Neural crest cell (in vitro differentiated cells): Measurements from ENCODE around the gene PTPRU. TPM values are rescaled to one million over a fixed set of nuclear protein-coding genes. Genes with fewer than 3 reads are reported as not detected.
A peak's percentile ranks its signal among the peaks of the same experiment; 100 is the strongest.

Experiments used
- DNase-seq: peaks from one replicate; pipeline ENCODE4 v3.0.0; 2021; ENCODE audit warnings: low read depth, mixed read lengths, low spot score
- H3K27ac Mint-ChIP-seq: one replicate; pipeline ENCODE4 v1.8.0; 2021; ENCODE audit warnings: mild to moderate bottlenecking, mixed read lengths; ENCODE audit not compliant: unreplicated experiment
- H3K27me3 Mint-ChIP-seq: 2 replicates; pipeline ENCODE4 v1.8.0; 2021; ENCODE audit warnings: low read depth, mild to moderate bottlenecking, mixed read lengths
- H3K36me3 Mint-ChIP-seq: 2 replicates; pipeline ENCODE4 v1.8.0; 2021; ENCODE audit warnings: low read depth, mild to moderate bottlenecking, mixed read lengths
- H3K4me1 Mint-ChIP-seq: 2 replicates; pipeline ENCODE4 v1.8.0; 2021; ENCODE audit warnings: mixed read lengths
- H3K4me3 Mint-ChIP-seq: one replicate; pipeline ENCODE4 v1.8.0; 2021; ENCODE audit warnings: mild to moderate bottlenecking, mixed read lengths
- H3K9me3 Mint-ChIP-seq: 2 replicates; pipeline ENCODE4 v1.8.0; 2021; ENCODE audit warnings: mixed read lengths
- total RNA-seq: library from RNA; stranded (reverse); gene quantifications from 2 replicates; pipeline ENCODE4 v1.2.1, GENCODE V29; 2021
- TF ChIP-seq, protein P1 (sequence below): fragments of 200-600 bp; sonication (generic); conservative IDR thresholded peaks from 2 replicates; pipeline ENCODE4 v1.5.0; 2021; ENCODE audit warnings: antibody characterized with exemption, mild to moderate bottlenecking

The PTPRU gene
- total RNA-seq, 1 donor from 2014 or later: 5.1 TPM

DNA sequence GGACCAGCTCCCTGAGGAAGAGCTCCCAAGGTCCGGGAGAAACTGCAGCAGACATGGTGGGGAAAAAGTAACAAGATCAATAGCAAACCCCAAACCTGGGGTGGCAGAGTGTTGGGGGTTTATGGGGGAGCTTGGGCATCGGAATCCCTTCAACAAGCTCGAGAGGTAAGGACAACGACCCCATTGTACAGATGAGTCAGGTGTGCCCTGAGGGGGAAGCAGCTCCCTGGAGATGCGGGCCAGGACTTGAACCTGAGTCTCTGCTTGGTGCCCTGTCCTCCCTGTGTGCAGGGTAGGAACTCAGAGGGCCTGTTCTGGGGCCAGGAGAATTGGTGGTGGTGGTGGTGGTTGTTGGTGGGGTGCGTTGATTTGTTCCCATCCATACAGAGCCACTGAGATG is 125.4 kb downstream of the PTPRU start:
- Mint-ChIP-seq H3K27me3 (peaks cover 35% of the 10 kb centered on the region), H3K4me1 (peaks cover 4% of the 10 kb centered on the region), H3K27ac (peak overlapping the region; percentile 10), H3K9me3 (no peaks in the 10 kb centered on the region), H3K36me3 (no peaks in the 10 kb centered on the region), H3K4me3 (no peak overlapping the region)
- TF ChIP-seq, protein P1, sequence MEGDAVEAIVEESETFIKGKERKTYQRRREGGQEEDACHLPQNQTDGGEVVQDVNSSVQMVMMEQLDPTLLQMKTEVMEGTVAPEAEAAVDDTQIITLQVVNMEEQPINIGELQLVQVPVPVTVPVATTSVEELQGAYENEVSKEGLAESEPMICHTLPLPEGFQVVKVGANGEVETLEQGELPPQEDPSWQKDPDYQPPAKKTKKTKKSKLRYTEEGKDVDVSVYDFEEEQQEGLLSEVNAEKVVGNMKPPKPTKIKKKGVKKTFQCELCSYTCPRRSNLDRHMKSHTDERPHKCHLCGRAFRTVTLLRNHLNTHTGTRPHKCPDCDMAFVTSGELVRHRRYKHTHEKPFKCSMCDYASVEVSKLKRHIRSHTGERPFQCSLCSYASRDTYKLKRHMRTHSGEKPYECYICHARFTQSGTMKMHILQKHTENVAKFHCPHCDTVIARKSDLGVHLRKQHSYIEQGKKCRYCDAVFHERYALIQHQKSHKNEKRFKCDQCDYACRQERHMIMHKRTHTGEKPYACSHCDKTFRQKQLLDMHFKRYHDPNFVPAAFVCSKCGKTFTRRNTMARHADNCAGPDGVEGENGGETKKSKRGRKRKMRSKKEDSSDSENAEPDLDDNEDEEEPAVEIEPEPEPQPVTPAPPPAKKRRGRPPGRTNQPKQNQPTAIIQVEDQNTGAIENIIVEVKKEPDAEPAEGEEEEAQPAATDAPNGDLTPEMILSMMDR: no peak
- no peak for DNase-seq

DNA sequence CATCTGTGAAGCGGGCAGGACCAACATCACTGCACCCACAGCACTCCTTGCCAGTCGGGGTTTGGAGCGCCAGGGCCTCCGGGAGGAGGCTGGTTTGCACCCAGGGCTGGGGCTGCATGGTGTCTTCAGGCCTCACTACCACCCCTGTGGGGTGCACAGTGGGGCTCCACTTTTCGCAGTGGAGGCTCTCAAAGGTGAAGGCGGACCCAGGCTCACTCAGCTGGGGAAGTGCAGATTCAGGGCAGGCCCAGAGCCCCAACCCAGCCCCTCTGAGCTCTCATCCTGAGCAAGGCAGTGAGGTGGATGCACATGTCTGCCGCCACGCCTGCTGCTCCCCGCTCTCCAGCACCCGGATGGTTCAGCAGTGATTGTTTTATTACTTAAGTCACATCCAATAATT is 125.8 kb downstream of the PTPRU start:
- H3K4me3 Mint-ChIP-seq: no peak overlapping the region
- H3K27me3 Mint-ChIP-seq: peaks cover 32% of the 10 kb centered on the region
- H3K4me1 Mint-ChIP-seq: peaks cover 4% of the 10 kb centered on the region
- H3K27ac Mint-ChIP-seq: no peak overlapping the region
- TF ChIP-seq, protein P1: no peak
- no peaks in the 10 kb centered on the region for H3K9me3 Mint-ChIP-seq
- H3K36me3 Mint-ChIP-seq: no peaks in the 10 kb centered on the region
- no peak for DNase-seq

DNA sequence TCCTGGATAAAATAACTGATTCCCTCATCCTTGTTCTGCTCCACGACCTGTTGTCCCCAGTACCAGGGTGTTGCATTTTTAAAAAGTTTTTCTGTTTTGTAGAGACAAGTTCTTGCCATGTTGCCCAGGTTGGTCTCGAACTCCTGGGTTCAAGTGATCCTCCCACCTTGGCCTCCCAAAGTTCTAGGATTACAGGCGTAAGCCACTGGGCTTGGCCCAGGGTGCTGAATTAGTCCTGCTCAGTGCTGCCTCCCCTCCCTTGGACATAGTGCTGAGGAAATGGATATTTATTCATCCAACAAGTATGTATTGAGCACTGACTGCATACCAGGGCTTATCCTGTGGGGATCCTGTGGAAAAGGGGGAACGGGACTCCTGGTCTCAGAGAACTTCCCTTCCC is 126.4 kb downstream of the PTPRU start:
- Mint-ChIP-seq H3K27ac (no peak overlapping the region), H3K36me3 (no peaks in the 10 kb centered on the region), H3K27me3 (peaks cover 30% of the 10 kb centered on the region), H3K4me1 (peaks cover 4% of the 10 kb centered on the region), H3K9me3 (no peaks in the 10 kb centered on the region), H3K4me3 (no peak overlapping the region)
- TF ChIP-seq, protein P1: no peak
- DNase-seq: no peak

DNA sequence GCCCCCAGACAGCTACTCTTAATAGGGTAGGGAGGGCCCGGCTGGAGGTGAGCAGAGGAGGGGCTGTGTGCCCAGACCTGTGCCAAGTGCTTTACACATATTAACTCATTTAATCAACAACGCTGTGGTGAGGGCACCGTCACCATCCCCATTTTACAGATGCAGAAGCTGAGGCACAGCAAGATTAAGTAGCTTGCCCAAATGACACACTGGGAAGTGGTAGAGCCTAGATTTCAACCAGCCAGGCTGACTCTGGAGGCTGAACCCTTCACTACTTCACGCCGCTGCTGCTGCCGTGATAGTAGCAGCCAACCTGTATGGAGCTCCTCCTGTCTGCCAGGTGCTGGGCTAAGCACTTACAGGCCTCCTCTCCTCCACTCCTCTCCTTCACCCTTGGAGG is 127.2 kb downstream of the PTPRU start:
- H3K27ac Mint-ChIP-seq: no peak overlapping the region
- H3K4me1 Mint-ChIP-seq: peaks cover 4% of the 10 kb centered on the region
- no peak for DNase-seq
- H3K4me3 Mint-ChIP-seq: no peak overlapping the region
- TF ChIP-seq, protein P1: no peak
- H3K36me3 Mint-ChIP-seq: no peaks in the 10 kb centered on the region
- H3K9me3 Mint-ChIP-seq: no peaks in the 10 kb centered on the region
- peaks cover 28% of the 10 kb centered on the region for H3K27me3 Mint-ChIP-seq

DNA sequence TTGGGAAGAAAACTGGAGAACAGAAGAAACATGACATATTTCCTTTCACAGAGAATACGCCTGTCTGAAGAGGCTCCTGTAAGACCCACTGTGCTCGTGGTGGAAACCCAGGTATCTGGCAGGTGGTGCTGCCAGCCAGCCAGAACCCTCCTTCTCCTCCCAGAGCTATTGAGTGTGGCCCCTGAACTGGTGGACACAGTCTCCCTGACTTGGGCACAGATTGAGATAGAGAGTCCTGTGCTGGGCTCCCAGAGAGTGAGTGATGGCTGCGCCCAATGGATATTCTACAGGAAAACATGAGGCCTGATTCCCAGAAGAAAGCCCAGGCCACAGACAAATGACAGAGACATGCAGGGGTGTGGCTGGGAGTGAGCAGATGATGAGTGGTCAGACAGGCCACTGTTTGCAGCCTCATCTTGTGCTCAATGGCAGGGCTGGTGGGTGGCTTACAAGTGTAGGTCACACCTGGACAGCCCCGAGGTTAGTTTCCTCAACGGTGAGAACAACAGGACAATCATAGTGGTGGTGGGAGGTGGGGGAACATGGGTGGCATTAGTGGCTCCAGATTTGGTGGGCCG is 127.9 kb downstream of the PTPRU start:
- H3K27me3 Mint-ChIP-seq: peaks cover 28% of the 10 kb centered on the region
- no peak overlapping the region for H3K4me3 Mint-ChIP-seq
- no peaks in the 10 kb centered on the region for H3K9me3 Mint-ChIP-seq
- H3K4me1 Mint-ChIP-seq: peaks cover 4% of the 10 kb centered on the region
- DNase-seq: no peak
- TF ChIP-seq, protein P1: no peak
- H3K27ac Mint-ChIP-seq: no peak overlapping the region
- no peaks in the 10 kb centered on the region for H3K36me3 Mint-ChIP-seq
